ENCODE data around the gene KANK2. TPM values are rescaled to one million over a fixed set of nuclear protein-coding genes. Genes with fewer than 3 reads are reported as not detected.

Gene KANK2
- total and polyA plus RNA-seq, 9 donors = 71.5 to 150 (median 116) TPM

GRCh38 chr19:11205939-11206570 is 8.7 kb upstream of the KANK2 start:
- H3K27ac ChIP-seq (ENCODE audit: low read length) = no peak overlapping the region
- no peak for DNase-seq
- H3K27me3 ChIP-seq (ENCODE audit: control insufficient read depth, insufficient read depth, low read length) = no peaks in the 10 kb centered on the region
- H3K4me1 ChIP-seq (ENCODE audit: control insufficient read depth, insufficient read depth, low read length) = peaks cover 12% of the 10 kb centered on the region
- no peak overlapping the region for H3K4me3 ChIP-seq (ENCODE audit: low read length)
- peaks cover 55% of the 10 kb centered on the region for H3K36me3 ChIP-seq (ENCODE audit: control insufficient read depth, insufficient read depth, low read length)
- 80% methylated on average over 1 of the region's 9 CpGs for WGBS (ENCODE audit: insufficient coverage)
- H3K9me3 ChIP-seq (replicated peaks; ENCODE audit: control insufficient read depth, low read depth, low read length) = no peaks in the 10 kb centered on the region

DNA sequence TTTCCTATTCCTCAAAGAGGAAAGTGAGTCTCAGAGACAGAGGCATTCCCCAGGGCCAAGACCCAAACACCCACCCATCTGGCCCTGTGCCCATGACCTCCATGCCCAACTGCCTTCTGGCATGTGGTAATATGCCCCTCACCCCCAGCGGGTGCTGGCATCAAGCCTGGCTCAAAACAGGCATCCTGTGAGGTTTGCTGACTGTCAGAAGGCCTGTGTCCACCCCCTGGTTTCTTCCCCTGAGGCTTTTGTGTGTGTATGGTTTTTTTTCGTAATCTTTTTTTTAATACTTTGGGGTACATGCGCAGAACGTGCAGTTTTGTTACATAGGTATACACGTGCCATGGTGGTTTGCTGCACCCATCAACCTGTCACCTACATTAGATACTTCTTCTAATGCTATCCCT is 7.6 kb upstream of the KANK2 start:
- H3K36me3 ChIP-seq (ENCODE audit: control insufficient read depth, insufficient read depth, low read length) = peaks cover 53% of the 10 kb centered on the region

DNA sequence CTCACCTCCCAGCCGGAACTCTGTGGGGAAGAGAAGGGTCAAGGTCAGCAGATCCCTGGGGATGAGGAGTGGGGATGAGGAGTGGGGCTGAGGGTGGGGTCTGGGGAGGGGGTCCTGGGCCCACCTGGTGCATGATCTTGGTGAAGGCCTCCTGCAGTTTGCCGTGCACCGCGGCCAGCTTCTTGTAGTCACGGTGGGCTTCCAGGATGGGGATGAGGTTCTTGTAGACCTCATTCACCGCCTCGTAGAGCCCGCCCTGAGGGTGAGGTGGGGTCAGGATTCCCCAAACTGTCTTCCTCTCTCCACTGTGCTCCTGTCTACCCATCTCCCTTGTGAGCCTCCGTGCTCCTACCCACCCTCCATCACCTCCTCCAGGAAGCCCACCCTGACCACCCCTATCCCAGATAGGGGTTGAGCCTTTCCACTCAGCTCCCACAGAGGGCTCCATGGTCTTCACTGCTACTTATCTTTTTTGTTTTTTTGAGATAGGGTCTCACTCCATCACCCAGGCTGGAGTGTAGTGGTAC is 6.8 kb upstream of the KANK2 start:
- DNase-seq = no peak
- WGBS (ENCODE audit: insufficient coverage) = 61% methylated on average over 2 of the region's 9 CpGs
- H3K9me3 ChIP-seq (replicated peaks; ENCODE audit: control insufficient read depth, low read depth, low read length) = no peaks in the 10 kb centered on the region
- H3K27ac ChIP-seq (ENCODE audit: low read length) = no peak overlapping the region
- peaks cover 53% of the 10 kb centered on the region for H3K36me3 ChIP-seq (ENCODE audit: control insufficient read depth, insufficient read depth, low read length)
- H3K4me3 ChIP-seq (ENCODE audit: low read length) = no peak overlapping the region
- H3K27me3 ChIP-seq (ENCODE audit: control insufficient read depth, insufficient read depth, low read length) = no peaks in the 10 kb centered on the region
- peaks cover 12% of the 10 kb centered on the region for H3K4me1 ChIP-seq (ENCODE audit: control insufficient read depth, insufficient read depth, low read length)

More for the DNA sequence above, 7.6 kb upstream of the KANK2 start:
- Histone ChIP-seq H3K27ac (ENCODE audit: low read length) (no peak overlapping the region), H3K27me3 (ENCODE audit: control insufficient read depth, insufficient read depth, low read length) (no peaks in the 10 kb centered on the region), H3K4me3 (ENCODE audit: low read length) (no peak overlapping the region), H3K9me3 (replicated peaks; ENCODE audit: control insufficient read depth, low read depth, low read length) (no peaks in the 10 kb centered on the region), H3K4me1 (ENCODE audit: control insufficient read depth, insufficient read depth, low read length) (peaks cover 12% of the 10 kb centered on the region)
- no peak for DNase-seq
- 82% methylated on average over 2 of the region's 5 CpGs for WGBS (ENCODE audit: insufficient coverage)

- peaks cover 12% of the 10 kb centered on the region for H3K4me1 ChIP-seq (ENCODE audit: control insufficient read depth, insufficient read depth, low read length)
- DNase-seq = peak; percentile 85
- no peaks in the 10 kb centered on the region for H3K9me3 ChIP-seq (replicated peaks; ENCODE audit: control insufficient read depth, low read depth, low read length)
- 25% methylated on average over 9 of the region's 17 CpGs for WGBS (ENCODE audit: insufficient coverage)
- no peaks in the 10 kb centered on the region for H3K27me3 ChIP-seq (ENCODE audit: control insufficient read depth, insufficient read depth, low read length)
- H3K4me3 ChIP-seq (ENCODE audit: low read length) = no peak overlapping the region
- H3K27ac ChIP-seq (ENCODE audit: low read length) = peak overlapping the region; percentile 71
- peaks cover 50% of the 10 kb centered on the region for H3K36me3 ChIP-seq (ENCODE audit: control insufficient read depth, insufficient read depth, low read length)
These were observed 6.1 kb upstream of the KANK2 start for GRCh38 chr19:11203194-11204075.

GRCh38 chr19:11202488-11203193 is 5.3 kb upstream of the KANK2 start:
- Histone ChIP-seq H3K27me3 (ENCODE audit: control insufficient read depth, insufficient read depth, low read length) (no peaks in the 10 kb centered on the region), H3K27ac (ENCODE audit: low read length) (peak overlapping the region; percentile 71), H3K4me1 (ENCODE audit: control insufficient read depth, insufficient read depth, low read length) (peaks cover 17% of the 10 kb centered on the region), H3K36me3 (ENCODE audit: control insufficient read depth, insufficient read depth, low read length) (peaks cover 50% of the 10 kb centered on the region), H3K4me3 (ENCODE audit: low read length) (no peak overlapping the region), H3K9me3 (replicated peaks; ENCODE audit: control insufficient read depth, low read depth, low read length) (no peaks in the 10 kb centered on the region)
- WGBS (ENCODE audit: insufficient coverage) = 91% methylated on average over 13 of the region's 20 CpGs
- DNase-seq = no peak

GRCh38 chr19:11201791-11202190 is 4.4 kb upstream of the KANK2 start:
- Histone ChIP-seq H3K27ac (ENCODE audit: low read length) (no peak overlapping the region), H3K4me3 (ENCODE audit: low read length) (no peak overlapping the region), H3K9me3 (replicated peaks; ENCODE audit: control insufficient read depth, low read depth, low read length) (no peaks in the 10 kb centered on the region), H3K27me3 (ENCODE audit: control insufficient read depth, insufficient read depth, low read length) (no peaks in the 10 kb centered on the region), H3K36me3 (ENCODE audit: control insufficient read depth, insufficient read depth, low read length) (peaks cover 44% of the 10 kb centered on the region), H3K4me1 (ENCODE audit: control insufficient read depth, insufficient read depth, low read length) (peaks cover 17% of the 10 kb centered on the region)
- no peak for DNase-seq
- WGBS (ENCODE audit: insufficient coverage) = 96% methylated on average over 21 of the region's 24 CpGs

DNA sequence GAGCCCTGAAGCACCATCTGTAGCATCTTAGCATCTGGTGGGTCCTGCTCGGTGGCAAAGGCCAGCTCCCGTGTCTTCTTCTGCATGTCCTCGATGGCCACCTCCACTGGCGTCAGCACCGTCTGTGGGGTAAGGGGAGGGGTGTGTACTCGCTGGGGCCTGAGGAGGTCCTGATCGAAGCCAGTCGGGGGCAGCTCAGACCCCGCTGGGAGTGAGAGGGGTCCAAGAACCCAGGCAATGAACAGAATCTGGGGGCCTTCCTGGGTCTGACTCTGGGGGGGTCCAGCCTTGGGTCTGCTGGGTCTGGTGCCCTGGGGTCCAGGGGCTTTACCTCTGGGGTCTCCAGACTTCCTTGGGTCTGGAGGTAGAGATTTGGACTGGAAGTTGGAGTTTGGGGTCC is 3.6 kb upstream of the KANK2 start:
- H3K4me1 ChIP-seq (ENCODE audit: control insufficient read depth, insufficient read depth, low read length) = peaks cover 23% of the 10 kb centered on the region
- DNase-seq = no peak
- H3K27me3 ChIP-seq (ENCODE audit: control insufficient read depth, insufficient read depth, low read length) = no peaks in the 10 kb centered on the region
- peaks cover 37% of the 10 kb centered on the region for H3K36me3 ChIP-seq (ENCODE audit: control insufficient read depth, insufficient read depth, low read length)
- no peaks in the 10 kb centered on the region for H3K9me3 ChIP-seq (replicated peaks; ENCODE audit: control insufficient read depth, low read depth, low read length)
- H3K4me3 ChIP-seq (ENCODE audit: low read length) = no peak overlapping the region
- 79% methylated on average over 4 of the region's 9 CpGs for WGBS (ENCODE audit: insufficient coverage)
- no peak overlapping the region for H3K27ac ChIP-seq (ENCODE audit: low read length)

GRCh38 chr19:11200015-11200574 is 2.8 kb upstream of the KANK2 start:
- no peak overlapping the region for H3K4me3 ChIP-seq (ENCODE audit: low read length)
- WGBS (ENCODE audit: insufficient coverage) = 85% methylated on average over 12 of the region's 15 CpGs
- H3K4me1 ChIP-seq (ENCODE audit: control insufficient read depth, insufficient read depth, low read length) = peaks cover 32% of the 10 kb centered on the region
- no peaks in the 10 kb centered on the region for H3K9me3 ChIP-seq (replicated peaks; ENCODE audit: control insufficient read depth, low read depth, low read length)
- H3K27me3 ChIP-seq (ENCODE audit: control insufficient read depth, insufficient read depth, low read length) = no peaks in the 10 kb centered on the region
- no peak for DNase-seq
- peaks cover 42% of the 10 kb centered on the region for H3K36me3 ChIP-seq (ENCODE audit: control insufficient read depth, insufficient read depth, low read length)
- no peak overlapping the region for H3K27ac ChIP-seq (ENCODE audit: low read length)

DNA sequence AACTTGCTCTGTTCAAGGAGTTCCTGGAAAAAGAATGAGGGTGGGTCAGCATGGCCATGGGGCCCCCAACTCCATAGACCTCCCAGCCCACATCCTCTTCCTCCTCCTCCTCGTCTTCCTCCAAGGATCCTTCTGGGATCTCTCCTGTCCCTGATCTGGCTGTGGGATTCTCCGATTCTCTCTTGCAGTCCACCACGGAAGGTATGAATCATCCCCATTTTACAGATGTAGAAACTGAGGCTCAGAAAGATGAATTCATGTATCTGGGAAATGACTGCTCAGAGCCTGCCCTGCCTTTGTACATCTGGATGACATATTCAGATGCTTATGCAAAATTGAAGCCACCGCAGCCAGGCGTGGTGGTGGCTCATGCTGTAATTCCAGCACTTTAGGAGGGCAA is 2.2 kb upstream of the KANK2 start:
- H3K4me3 ChIP-seq (ENCODE audit: low read length) = no peak overlapping the region
- WGBS (ENCODE audit: insufficient coverage) = 50% methylated on average over 2 of the region's 5 CpGs
- no peaks in the 10 kb centered on the region for H3K9me3 ChIP-seq (replicated peaks; ENCODE audit: control insufficient read depth, low read depth, low read length)
- H3K27ac ChIP-seq (ENCODE audit: low read length) = no peak overlapping the region
- no peak for DNase-seq
- H3K27me3 ChIP-seq (ENCODE audit: control insufficient read depth, insufficient read depth, low read length) = no peaks in the 10 kb centered on the region
- H3K4me1 ChIP-seq (ENCODE audit: control insufficient read depth, insufficient read depth, low read length) = peaks cover 37% of the 10 kb centered on the region
- peaks cover 43% of the 10 kb centered on the region for H3K36me3 ChIP-seq (ENCODE audit: control insufficient read depth, insufficient read depth, low read length)

Data from muscle of leg (tissue), 11 donors.